Measurements from ENCODE around the gene CAV2.

The CAV2 gene

GRCh38 chr7:116541951-116542350 is 42.4 kb downstream of the CAV2 start:
- in situ Hi-C loops (cut with HindIII; ENCODE audit: low sequenced_read_pairs) = no loop called here
- no peak for DNase-seq (ENCODE audit: low read depth)
- no peak overlapping the region for H3K4me3 ChIP-seq (ENCODE audit: low read depth, low read length)
- TF ChIP-seq CTCF (IDR thresholded peaks at IDR 0.05; ENCODE audit: low read depth, low read length, missing control alignments) = no peak

DNA sequence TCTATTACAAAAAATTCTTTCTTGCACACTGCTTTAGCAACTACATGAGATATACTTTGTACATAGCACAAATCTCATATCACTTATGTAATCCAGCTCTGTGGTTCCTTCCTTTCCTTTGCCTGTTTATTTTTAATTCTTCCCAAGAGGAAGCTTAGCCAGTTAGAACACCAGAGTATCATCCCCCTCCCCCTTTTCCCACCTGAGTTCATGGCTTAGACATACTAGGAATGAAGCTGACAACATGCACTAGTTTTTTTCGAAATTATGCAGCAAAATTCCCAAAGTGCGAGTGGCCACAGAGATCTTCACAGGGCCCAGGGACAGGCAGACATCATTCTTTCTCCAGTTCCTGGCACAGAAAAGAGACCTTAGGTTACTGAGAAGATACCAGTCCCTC is 43.1 kb downstream of the CAV2 start:
- in situ Hi-C loops (cut with HindIII; ENCODE audit: low sequenced_read_pairs) = no loop called here
- no peak for TF ChIP-seq CTCF (IDR thresholded peaks at IDR 0.05; ENCODE audit: low read depth, low read length, missing control alignments)
- no peak overlapping the region for H3K4me3 ChIP-seq (ENCODE audit: low read depth, low read length)
- no peak for DNase-seq (ENCODE audit: low read depth)

DNA sequence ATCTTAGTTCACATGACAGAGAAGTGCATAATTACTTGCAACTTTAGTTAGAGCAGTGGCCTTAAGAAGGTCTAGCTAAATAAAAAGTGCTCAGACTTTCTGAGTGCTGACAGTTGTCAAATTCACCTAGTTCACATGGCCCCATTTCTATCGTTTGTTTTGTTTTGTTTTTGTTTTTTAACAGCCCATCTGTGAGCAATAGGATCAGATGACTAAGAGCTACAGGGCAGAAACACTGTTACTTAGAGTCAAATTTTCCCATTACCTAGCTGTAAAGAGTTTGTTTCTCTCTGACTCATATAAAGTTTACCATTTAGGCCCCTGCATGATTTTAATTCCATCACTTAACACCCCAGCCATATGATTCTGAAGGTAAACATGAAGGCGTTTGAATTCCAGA is 44.1 kb downstream of the CAV2 start:
- in situ Hi-C loops (cut with HindIII; ENCODE audit: low sequenced_read_pairs) = no loop called here
- no peak for DNase-seq (ENCODE audit: low read depth)
- H3K4me3 ChIP-seq (ENCODE audit: low read depth, low read length) = no peak overlapping the region
- no peak for TF ChIP-seq CTCF (IDR thresholded peaks at IDR 0.05; ENCODE audit: low read depth, low read length, missing control alignments)

- no peak for DNase-seq (ENCODE audit: low read depth)
- no peak for TF ChIP-seq CTCF (IDR thresholded peaks at IDR 0.05; ENCODE audit: low read depth, low read length, missing control alignments)
- no peak overlapping the region for H3K4me3 ChIP-seq (ENCODE audit: low read depth, low read length)
- in situ Hi-C loops (cut with HindIII; ENCODE audit: low sequenced_read_pairs) = no loop called here
These were observed 44.9 kb downstream of the CAV2 start for GRCh38 chr7:116544487-116544886.

GRCh38 chr7:116545411-116545993 is 46.0 kb downstream of the CAV2 start:
- TF ChIP-seq CTCF (IDR thresholded peaks at IDR 0.05; ENCODE audit: low read depth, low read length, missing control alignments) = no peak
- in situ Hi-C loops (cut with HindIII; ENCODE audit: low sequenced_read_pairs) = no loop called here
- DNase-seq (ENCODE audit: low read depth) = no peak
- no peak overlapping the region for H3K4me3 ChIP-seq (ENCODE audit: low read depth, low read length)

DNA sequence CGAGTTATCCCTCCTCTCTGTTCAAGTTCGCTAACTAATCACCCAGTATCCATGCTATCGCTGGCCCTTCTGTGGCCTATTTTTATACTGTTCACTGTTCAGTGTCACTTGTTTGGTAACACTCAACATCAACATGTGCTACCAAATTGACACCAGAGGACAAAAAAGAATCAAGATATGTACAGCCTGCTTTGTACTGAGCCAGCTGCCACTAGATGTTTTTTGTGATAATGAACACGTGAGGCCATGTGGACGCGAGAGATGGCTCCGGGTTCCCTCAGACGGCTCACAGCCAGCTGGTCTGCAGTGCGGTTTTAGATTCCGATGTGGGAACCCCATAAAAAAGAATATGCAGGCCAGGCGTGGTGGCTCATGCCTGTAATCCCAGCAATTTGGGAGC is 46.5 kb downstream of the CAV2 start:
- in situ Hi-C loops (cut with HindIII; ENCODE audit: low sequenced_read_pairs) = no loop called here
- no peak for TF ChIP-seq CTCF (IDR thresholded peaks at IDR 0.05; ENCODE audit: low read depth, low read length, missing control alignments)
- H3K4me3 ChIP-seq (ENCODE audit: low read depth, low read length) = no peak overlapping the region
- no peak for DNase-seq (ENCODE audit: low read depth)

- TF ChIP-seq CTCF (IDR thresholded peaks at IDR 0.05; ENCODE audit: low read depth, low read length, missing control alignments) = no peak
- in situ Hi-C loops (cut with HindIII; ENCODE audit: low sequenced_read_pairs) = no loop called here
- no peak for DNase-seq (ENCODE audit: low read depth)
These were observed 47.4 kb downstream of the CAV2 start for GRCh38 chr7:116546916-116547315.

More at GRCh38 chr7:116546916-116547315, 47.4 kb downstream of the CAV2 start:
- no peak overlapping the region for H3K4me3 ChIP-seq (ENCODE audit: low read depth, low read length)
